A673 (cell line): ENCODE measurements around the gene PAK1. TPM values are rescaled to one million over a fixed set of nuclear protein-coding genes. Genes with fewer than 3 reads are reported as not detected.

Experiments
- BruUV-seq: library from RNA; stranded (reverse); fragments of 400-500 nt; replicated peaks from 2 replicates; lab custom pipeline; 2021; lab: Mats Ljungman, UMichigan
- CTCF ChIA-PET: fragments of 300-600 bp; sonication (Branson Sonifier 250); formaldehyde crosslinking; loops from one replicate; lab custom pipeline; 2022; ENCODE audit warnings: antibody characterized with exemption; lab: Charles Lee
- POLR2A ChIA-PET: fragments of 300-600 bp; sonication (Branson Sonifier 250); formaldehyde crosslinking; loops from one replicate; lab custom pipeline; 2022; ENCODE audit warnings: antibody characterized with exemption; ENCODE audit not compliant: low non-redundant PET; lab: Charles Lee
- DNase-seq: peaks from one replicate; pipeline ENCODE4 v3.0.0-alpha.2; 2015; ENCODE audit warnings: low spot score
- H3K27ac ChIP-seq: fragments of 200-600 bp; sonication (generic); 2 replicates; pipeline ENCODE4 v1.5.1; 2016; ENCODE audit warnings: mixed run types, low read depth, mild to moderate bottlenecking, mixed read lengths, antibody characterized with exemption, low read length; ENCODE audit not compliant: poor library complexity, severe bottlenecking
- H3K27me3 ChIP-seq: fragments of 200-600 bp; sonication (generic); replicated peaks from 2 replicates; pipeline ENCODE4 v1.6.1; 2017; ENCODE audit warnings: mixed run types, low read depth, mild to moderate bottlenecking, mixed read lengths, antibody characterized with exemption, low read length; ENCODE audit not compliant: insufficient read depth, poor library complexity
- H3K36me3 ChIP-seq: fragments of 200-600 bp; sonication (generic); 2 replicates; pipeline ENCODE4 v1.6.1; 2016; ENCODE audit warnings: mixed run types, mild to moderate bottlenecking, mixed read lengths, antibody characterized with exemption, low read length; ENCODE audit not compliant: insufficient read depth, poor library complexity, severe bottlenecking
- H3K4me1 ChIP-seq: fragments of 200-600 bp; sonication (generic); 2 replicates; pipeline ENCODE4 v1.6.1; 2017; ENCODE audit warnings: mixed run types, mild to moderate bottlenecking, mixed read lengths, antibody characterized with exemption, low read length; ENCODE audit not compliant: insufficient read depth, poor library complexity, severe bottlenecking
- H3K4me3 ChIP-seq: fragments of 200-600 bp; sonication (generic); 2 replicates; pipeline ENCODE4 v1.5.1; 2016; ENCODE audit warnings: low read depth, mixed run types, mild to moderate bottlenecking, mixed read lengths, low read length; ENCODE audit not compliant: poor library complexity, severe bottlenecking
- H3K9me3 ChIP-seq: fragments of 200-600 bp; sonication (generic); 2 replicates; pipeline ENCODE4 v1.6.1; 2016; ENCODE audit warnings: mixed run types, low read depth, mild to moderate bottlenecking, mixed read lengths, antibody characterized with exemption, low read length; ENCODE audit not compliant: poor library complexity, severe bottlenecking
- CTCF ChIP-seq: fragments of 300-800, 200-600 bp; sonication (generic); conservative IDR thresholded peaks from 2 replicates; pipeline ENCODE4 v1.5.1; 2017; ENCODE audit warnings: low read depth, mild to moderate bottlenecking, antibody characterized with exemption, low read length, moderate library complexity, mixed read lengths
- EZH2 ChIP-seq: fragments of 200-600 bp; sonication (generic); IDR thresholded peaks from 2 replicates; pipeline ENCODE4 v1.6.1; 2017; ENCODE audit warnings: borderline replicate concordance, low read depth, mild to moderate bottlenecking, mixed read lengths, antibody characterized with exemption, low read length; ENCODE audit not compliant: poor library complexity, severe bottlenecking
- intact Hi-C: fragments of 100-400 bp; cut with micrococcal nuclease; formaldehyde crosslinking; loops from one replicate; pipeline ENCODE4 v1.10.0; 2022; ENCODE audit not compliant: unreplicated experiment
- total RNA-seq: library from RNA; stranded (reverse); gene quantifications from 2 replicates; pipeline ENCODE4 v1.2.3, GENCODE V29; 2021

The PAK1 gene
- total RNA-seq, 1 experiment from 2014 or later, result 44.2 TPM

- CTCF ChIA-PET, result no interaction called here
- no peak for DNase-seq
- no TSS peak for BruUV-seq
Observed at GRCh38 chr11:77278595-77279506, 195.0 kb downstream of the PAK1 start.

GRCh38 chr11:77276271-77276670 lies 197.6 kb downstream of the PAK1 start:
- H3K36me3 ChIP-seq, result no peaks in the 10 kb centered on the region
- no peak for TF ChIP-seq CTCF
- no peak for TF ChIP-seq EZH2
- no peak overlapping the region for H3K4me3 ChIP-seq
- no peak for DNase-seq
- intact Hi-C loops, result no loop called here
- H3K9me3 ChIP-seq, result no peaks in the 10 kb centered on the region
- peaks cover 7% of the 10 kb centered on the region for H3K27me3 ChIP-seq
- BruUV-seq, result no TSS peak
- POLR2A ChIA-PET, result no interaction called here
- CTCF ChIA-PET, result no interaction called here
- no peak overlapping the region for H3K27ac ChIP-seq
- no peaks in the 10 kb centered on the region for H3K4me1 ChIP-seq

More at GRCh38 chr11:77278595-77279506, 195.0 kb downstream of the PAK1 start:
- POLR2A ChIA-PET, result no interaction called here
- H3K36me3 ChIP-seq, result no peaks in the 10 kb centered on the region
- no peak overlapping the region for H3K27ac ChIP-seq
- TF ChIP-seq CTCF (no peak), EZH2 (no peak)
- no peaks in the 10 kb centered on the region for H3K4me1 ChIP-seq
- peaks cover 7% of the 10 kb centered on the region for H3K27me3 ChIP-seq
- no peaks in the 10 kb centered on the region for H3K9me3 ChIP-seq
- H3K4me3 ChIP-seq, result no peak overlapping the region
- intact Hi-C loops, result no loop called here

Other genes with a start within 250 kb of the PAK1 start
- not detected in 2 replicates for gene GDPD4, start 172.4 kb downstream of the PAK1 start, total RNA-seq
- gene AQP11, start 115.9 kb upstream of the PAK1 start, total RNA-seq, result 0.39 and 1.0 TPM in 2 replicates
- gene CLNS1A, start 163.7 kb upstream of the PAK1 start, total RNA-seq, result 186 and 198 TPM in 2 replicates